NCI-H2107 treated with DMSO at 0.1 percent for 48 hours (cell line): ENCODE results near the gene MAN2A1.
A peak's percentile ranks its signal among the peaks of the same experiment; 100 is the strongest.

ENCODE experiments used
- DNase-seq: peaks from one replicate; lab custom pipeline; 2025; ENCODE audit not compliant: unreplicated experiment; lab: John Stamatoyannopoulos, UW

The MAN2A1 gene

GRCh38 chr5:109681763-109682162, 8.0 kb upstream of the MAN2A1 start:
- no peak for DNase-seq

GRCh38 chr5:109682383-109682782, 7.3 kb upstream of the MAN2A1 start:
- DNase-seq: no peak

GRCh38 chr5:109685916-109686315, 3.8 kb upstream of the MAN2A1 start:
- DNase-seq: no peak

DNA sequence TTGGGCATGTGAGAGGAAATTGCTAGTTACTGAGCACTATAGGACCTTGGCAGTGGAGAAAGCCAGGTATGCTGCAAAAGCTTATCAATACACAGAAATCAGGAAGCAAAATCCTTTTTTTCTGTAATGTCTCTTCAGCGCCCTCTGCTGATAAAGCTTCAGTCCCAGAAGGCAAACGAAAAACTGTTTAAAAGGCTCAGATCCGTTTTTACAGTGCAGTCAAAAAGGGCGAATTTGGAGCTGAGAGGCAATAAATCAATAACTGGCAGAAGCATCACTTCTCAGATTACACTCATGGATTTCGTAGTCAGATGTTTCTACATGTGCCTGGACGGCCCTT, 1.1 kb upstream of the MAN2A1 start:
- DNase-seq: peak; percentile 56

DNA sequence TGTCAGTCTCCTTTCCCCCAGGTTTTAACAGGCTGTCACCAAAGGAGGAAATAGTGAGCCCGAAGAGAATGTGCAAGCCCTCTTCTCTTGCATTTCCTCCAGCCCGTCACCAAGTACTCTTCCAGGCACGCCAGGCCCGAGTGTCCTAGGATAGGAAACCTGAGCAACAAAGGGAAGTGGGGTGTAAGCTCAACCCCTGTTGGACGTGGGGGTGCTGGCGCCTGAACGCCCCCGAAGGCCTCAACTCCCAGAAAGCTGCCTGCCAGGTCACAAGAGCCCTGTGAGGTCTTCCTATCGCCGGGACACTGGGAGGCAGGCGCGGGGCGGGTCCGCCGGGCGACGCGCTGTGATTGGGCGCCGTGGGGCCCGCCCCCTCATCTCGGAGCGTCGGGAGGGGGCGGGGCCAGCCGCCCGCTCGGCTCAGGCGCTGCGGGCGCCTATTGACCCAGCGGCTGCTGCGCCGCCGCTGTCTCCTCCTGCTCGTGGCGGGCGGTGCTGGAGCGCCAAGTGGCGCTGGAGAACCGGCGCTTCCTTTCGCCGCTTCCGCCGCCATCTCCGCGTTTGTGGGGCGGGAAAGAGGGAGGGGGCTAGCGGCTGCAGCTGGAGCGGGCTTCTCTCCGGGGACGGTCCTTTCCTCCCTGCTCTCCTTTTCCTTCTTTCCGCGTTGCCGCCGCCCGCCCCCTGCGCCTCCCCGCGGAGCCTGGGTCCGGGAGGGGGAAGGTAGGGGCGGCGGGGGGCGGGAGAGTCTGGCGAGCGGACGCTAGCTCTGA, 572 bp upstream of the MAN2A1 start:
- DNase-seq: peak; percentile 56

- no peak for DNase-seq
Measured at GRCh38 chr5:109690242-109690974, 681 bp downstream of the MAN2A1 start.

GRCh38 chr5:109690975-109691574, 1.3 kb downstream of the MAN2A1 start:
- peak; percentile 42 for DNase-seq

GRCh38 chr5:109691996-109692395, 2.3 kb downstream of the MAN2A1 start:
- DNase-seq: no peak

DNA sequence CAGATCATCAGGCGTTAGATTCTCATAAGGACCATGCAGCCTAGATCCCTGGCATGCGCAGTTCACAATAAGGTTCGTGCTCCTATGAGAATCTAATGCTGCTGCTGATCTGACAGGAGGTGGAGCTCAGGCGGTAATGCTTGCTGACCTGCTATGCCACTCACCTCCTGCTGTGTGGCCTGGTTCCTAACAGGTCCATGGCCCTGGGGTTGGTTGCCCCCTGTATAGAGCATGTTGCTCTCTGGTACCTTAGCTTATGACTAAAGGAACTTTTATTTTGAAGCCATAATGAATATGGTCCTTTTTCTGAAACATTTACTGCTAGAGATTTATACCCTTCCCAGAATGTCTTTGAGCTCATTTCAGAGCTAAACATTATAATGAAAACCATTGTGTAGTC, 3.1 kb downstream of the MAN2A1 start:
- no peak for DNase-seq

DNA sequence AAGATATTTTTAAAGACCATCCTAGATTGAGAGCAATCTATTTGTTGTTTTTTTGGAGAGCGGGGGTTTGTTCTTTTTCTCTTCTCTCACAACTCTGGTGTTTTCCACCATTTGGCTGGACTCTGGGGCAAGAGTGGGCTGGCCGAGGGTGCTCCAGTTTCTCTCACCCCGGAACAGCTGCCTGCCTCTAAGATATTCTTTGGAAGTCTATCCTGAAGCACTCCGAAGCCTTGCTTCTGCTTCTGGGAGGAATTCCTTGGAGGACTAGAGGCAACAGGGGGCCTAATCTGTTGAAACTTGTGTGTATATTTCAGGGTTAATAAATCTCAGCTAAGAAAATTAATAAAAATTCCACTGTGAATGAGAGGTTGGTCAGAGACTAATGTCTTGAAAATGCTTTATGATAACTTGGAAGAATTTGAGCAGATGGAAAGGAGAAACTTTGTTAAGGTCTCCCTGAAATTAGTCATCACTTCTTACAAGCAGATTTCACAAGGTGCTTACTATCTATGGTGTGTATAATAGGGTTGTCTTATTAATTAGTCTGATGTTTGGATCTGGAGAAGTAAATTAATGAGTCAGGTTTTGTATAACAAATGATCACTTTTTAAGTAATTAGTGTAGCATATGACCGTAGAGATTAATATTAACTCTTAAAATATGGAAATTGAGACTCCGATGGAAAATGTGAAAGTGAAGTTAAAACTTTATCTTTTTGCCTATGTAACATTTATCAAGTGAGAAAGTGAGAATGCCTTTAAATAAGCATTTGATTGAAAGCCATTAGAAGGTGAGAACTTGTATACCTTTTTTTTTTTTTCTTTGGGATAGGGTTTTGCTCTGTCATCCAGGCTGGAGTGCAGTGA, 4.0 kb downstream of the MAN2A1 start:
- no peak for DNase-seq

- no peak for DNase-seq
Measured at GRCh38 chr5:109694451-109694891, 4.7 kb downstream of the MAN2A1 start.

DNA sequence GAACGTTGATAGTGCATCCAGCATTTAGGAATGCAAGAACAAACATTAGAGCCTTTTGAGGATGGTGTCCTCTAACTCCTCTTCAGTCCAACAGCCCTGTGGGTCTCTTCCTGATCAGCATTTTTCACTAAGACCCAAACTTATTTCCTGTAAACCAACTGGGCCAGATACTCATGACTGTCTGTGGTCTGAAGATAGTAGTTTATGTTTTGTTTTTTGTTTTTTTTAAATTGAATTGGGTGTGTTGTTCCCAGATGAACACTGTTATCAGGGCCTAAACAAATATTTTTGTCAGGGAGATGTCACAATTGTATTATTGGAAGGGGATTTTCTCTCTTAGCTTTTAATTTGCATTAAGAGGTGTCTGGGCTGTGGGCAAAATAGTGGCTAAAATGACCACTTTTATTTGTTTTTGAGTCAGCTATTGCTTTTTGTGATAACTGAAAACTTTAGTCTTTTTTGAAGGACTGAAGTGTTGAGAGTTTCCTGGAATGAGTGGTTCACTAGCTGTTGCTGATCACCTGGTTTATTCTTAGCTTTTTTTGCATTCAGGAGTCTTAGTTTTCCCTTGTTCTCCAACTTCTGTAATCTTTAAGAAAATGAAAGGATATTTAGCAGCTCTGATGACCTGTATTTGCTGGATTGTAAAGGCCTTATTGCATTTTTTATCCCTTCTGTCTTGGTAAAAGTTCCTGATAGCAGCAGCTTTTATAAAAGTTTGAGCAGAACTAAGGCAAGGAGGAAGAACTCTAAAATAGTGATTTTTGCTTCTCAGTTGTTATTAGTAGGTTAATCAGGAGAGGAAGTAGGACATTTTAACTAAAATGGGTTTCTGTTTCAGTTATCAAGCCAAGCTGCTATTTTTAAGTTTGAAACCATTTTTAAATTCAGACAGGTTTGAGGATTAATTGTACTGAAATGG, 5.5 kb downstream of the MAN2A1 start:
- DNase-seq: no peak

GRCh38 chr5:109697339-109697738, 7.6 kb downstream of the MAN2A1 start:
- no peak for DNase-seq

- no peak for DNase-seq
Measured at GRCh38 chr5:109700516-109701153, 10.9 kb downstream of the MAN2A1 start.

DNA sequence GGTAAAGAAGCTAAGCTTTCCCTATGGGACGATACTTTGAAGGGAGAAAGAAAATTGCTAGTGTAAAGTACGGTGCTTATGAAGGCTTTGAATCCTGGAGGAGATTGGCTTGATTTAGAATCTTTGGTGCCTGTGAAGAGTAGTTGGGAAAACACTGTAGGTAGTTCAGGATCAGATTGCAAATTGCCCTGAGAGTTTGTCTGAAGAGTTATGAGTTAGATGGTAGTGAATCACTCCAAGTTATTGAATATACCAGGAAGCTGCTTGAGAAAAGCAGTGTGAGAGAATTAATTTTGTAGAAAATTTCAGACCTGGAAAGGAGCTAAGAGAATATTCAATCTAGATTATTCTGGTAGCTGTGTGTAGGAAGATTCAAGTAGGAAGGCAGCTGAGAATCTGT, 11.5 kb downstream of the MAN2A1 start:
- DNase-seq: no peak

GRCh38 chr5:109701792-109702191, 12.1 kb downstream of the MAN2A1 start:
- no peak for DNase-seq

DNA sequence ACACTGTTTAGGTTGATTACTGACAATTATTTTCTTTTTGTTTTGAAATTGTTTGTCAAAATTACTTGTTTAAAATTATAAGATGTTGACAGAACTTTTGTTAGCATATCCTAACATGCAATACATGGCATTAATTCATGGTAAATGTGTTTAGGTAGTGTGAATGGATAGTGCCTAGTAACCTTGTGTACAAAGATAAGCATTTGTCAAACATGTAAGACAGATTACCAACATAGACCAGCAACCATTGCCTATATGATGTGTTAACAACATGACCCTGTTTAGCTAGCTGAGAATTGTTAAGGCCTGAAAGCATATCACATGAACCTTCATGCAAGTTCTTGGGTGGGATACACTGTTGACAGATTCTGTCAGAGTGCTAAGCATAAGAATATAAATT, 13.4 kb downstream of the MAN2A1 start:
- DNase-seq: no peak

GRCh38 chr5:109703829-109704228, 14.1 kb downstream of the MAN2A1 start:
- no peak for DNase-seq

GRCh38 chr5:109704282-109704952, 14.7 kb downstream of the MAN2A1 start:
- DNase-seq: no peak
